ENCODE results near the gene HK1.

DNA sequence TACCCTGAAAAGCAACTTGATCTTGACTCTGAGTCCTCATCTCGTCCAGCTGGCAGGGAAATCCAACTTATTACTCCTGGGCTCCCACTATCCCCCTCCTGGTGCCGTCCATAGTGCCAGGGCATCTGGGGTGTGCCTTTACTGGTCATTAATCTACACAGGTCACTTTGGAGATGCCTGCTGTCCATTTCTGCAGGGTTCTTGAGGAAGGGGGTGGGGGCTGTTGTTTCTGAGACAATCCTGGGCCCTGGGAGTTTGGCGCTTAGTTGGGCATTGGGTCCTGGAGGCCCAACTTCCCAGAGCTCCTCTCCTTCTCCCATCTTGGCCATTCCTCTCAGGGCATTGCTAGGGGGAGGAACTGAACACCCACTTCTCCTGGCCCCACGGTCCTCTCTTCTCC, 144.4 kb downstream of the HK1 start:
- TF ChIP-seq POLR2A (IDR thresholded peaks at IDR 0.05) (no peak), POLR2AphosphoS5 (IDR thresholded peaks at IDR 0.05; ENCODE audit: insufficient read depth in 1 of 2, low read depth in 1 of 2) (no peak)
- TF ChIP-seq, protein P1, sequence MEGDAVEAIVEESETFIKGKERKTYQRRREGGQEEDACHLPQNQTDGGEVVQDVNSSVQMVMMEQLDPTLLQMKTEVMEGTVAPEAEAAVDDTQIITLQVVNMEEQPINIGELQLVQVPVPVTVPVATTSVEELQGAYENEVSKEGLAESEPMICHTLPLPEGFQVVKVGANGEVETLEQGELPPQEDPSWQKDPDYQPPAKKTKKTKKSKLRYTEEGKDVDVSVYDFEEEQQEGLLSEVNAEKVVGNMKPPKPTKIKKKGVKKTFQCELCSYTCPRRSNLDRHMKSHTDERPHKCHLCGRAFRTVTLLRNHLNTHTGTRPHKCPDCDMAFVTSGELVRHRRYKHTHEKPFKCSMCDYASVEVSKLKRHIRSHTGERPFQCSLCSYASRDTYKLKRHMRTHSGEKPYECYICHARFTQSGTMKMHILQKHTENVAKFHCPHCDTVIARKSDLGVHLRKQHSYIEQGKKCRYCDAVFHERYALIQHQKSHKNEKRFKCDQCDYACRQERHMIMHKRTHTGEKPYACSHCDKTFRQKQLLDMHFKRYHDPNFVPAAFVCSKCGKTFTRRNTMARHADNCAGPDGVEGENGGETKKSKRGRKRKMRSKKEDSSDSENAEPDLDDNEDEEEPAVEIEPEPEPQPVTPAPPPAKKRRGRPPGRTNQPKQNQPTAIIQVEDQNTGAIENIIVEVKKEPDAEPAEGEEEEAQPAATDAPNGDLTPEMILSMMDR (IDR thresholded peaks at IDR 0.05): no peak
